Gastrocnemius medialis (tissue), 4 donors: ENCODE data around the gene LSM14A.

Source experiments
- CTCF ChIP-seq, 5 experiments: fragments of 450-650 bp in 3 of 5; fragments of 200-600 bp in 2 of 5; sonication (generic) in 2 of 5; IDR thresholded peaks in 4 of 5; conservative IDR thresholded peaks in 1 of 5; 1 replicate in 4 of 5; 2 replicates in 1 of 5; pipeline ENCODE4 v1.5.1; 2016 to 2019; ENCODE audit warnings: antibody characterized with exemption in 5 of 5, mild to moderate bottlenecking in 3 of 5, moderate library complexity in 3 of 5
- POLR2A ChIP-seq, 2 donors: fragments of 450-650 bp; IDR thresholded peaks; one replicate each; pipeline ENCODE4 v1.6.1; 2017; ENCODE audit warnings: antibody characterized with exemption in 2 of 2, mild to moderate bottlenecking in 2 of 2, moderate library complexity in 2 of 2

DNA sequence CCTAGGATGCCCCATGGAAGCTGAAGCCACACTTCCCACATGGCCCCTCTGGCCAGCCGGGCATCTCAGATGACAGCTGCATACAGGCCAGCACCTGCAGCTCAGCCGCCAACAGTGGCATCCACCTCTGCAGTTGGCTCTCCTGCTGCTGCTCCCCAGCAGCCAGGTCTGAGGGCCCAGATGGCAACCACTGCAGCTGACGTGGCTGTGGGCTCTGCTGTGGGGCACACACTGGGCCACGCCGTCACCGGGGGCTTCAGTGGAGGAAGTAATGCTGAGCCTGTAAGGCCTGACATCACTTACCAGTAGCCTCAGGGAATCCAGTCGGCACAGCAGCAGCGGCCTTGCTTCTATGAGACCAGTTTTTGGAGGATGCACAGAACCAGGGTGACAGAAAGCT, 45.3 kb upstream of the LSM14A start:
- TF ChIP-seq CTCF (IDR thresholded peaks at IDR 0.05 in 4 of 5, conservative IDR thresholded peaks at IDR 0.05 in 1 of 5) (no peak), POLR2A (IDR thresholded peaks at IDR 0.05) (no peak)
